Uterus (tissue), 2 donors: ENCODE results near the gene SCN8A.

Source experiments
- CTCF ChIP-seq, 4 experiments: fragments of 200-600 bp in 2 of 4; fragments of 450-650 bp in 2 of 4; sonication (generic) in 2 of 4; IDR thresholded peaks; one replicate each; pipeline ENCODE4 v1.5.1; 2016 to 2019; ENCODE audit warnings: antibody characterized with exemption in 4 of 4, mild to moderate bottlenecking in 2 of 4, moderate library complexity in 1 of 4
- POLR2A ChIP-seq, 2 donors: fragments of 450-650 bp; IDR thresholded peaks; one replicate each; pipeline ENCODE4 v1.6.1; 2016; ENCODE audit warnings: antibody characterized with exemption in 2 of 2, mild to moderate bottlenecking in 1 of 2, moderate library complexity in 1 of 2

- TF ChIP-seq CTCF (IDR thresholded peaks at IDR 0.05) (no peak), POLR2A (IDR thresholded peaks at IDR 0.05) (no peak)
Measured at GRCh38 chr12:51661199-51661598, 70.2 kb downstream of the SCN8A start.
